ENCODE results near the gene C2CD4C.

Gene C2CD4C

GRCh38 chr19:379796-380195 lies 29.2 kb downstream of the C2CD4C start:
- no peak for DNase-seq

GRCh38 chr19:378706-379105 lies 30.2 kb downstream of the C2CD4C start:
- DNase-seq: no peak

- DNase-seq: no peak
Measured at GRCh38 chr19:377801-378581, 31.0 kb downstream of the C2CD4C start.

- DNase-seq: no peak
Measured at GRCh38 chr19:376111-376470, 32.9 kb downstream of the C2CD4C start.

GRCh38 chr19:375395-376110 lies 33.4 kb downstream of the C2CD4C start:
- DNase-seq: no peak

- DNase-seq: no peak
Measured at GRCh38 chr19:374886-375235, 34.1 kb downstream of the C2CD4C start.

- DNase-seq: no peak
Measured at GRCh38 chr19:374183-374885, 34.6 kb downstream of the C2CD4C start.

GRCh38 chr19:373391-374182 lies 35.4 kb downstream of the C2CD4C start:
- no peak for DNase-seq

GRCh38 chr19:372306-372890 lies 36.5 kb downstream of the C2CD4C start:
- no peak for DNase-seq

- no peak for DNase-seq
Measured at GRCh38 chr19:371501-372168, 37.3 kb downstream of the C2CD4C start.

GRCh38 chr19:370641-371330 lies 38.2 kb downstream of the C2CD4C start:
- no peak for DNase-seq

- no peak for DNase-seq
Measured at GRCh38 chr19:369876-370275, 39.1 kb downstream of the C2CD4C start.

GRCh38 chr19:369256-369655 lies 39.7 kb downstream of the C2CD4C start:
- DNase-seq: no peak

- no peak for DNase-seq
Measured at GRCh38 chr19:368630-369024, 40.3 kb downstream of the C2CD4C start.

- no peak for DNase-seq
Measured at GRCh38 chr19:367963-368629, 40.9 kb downstream of the C2CD4C start.

GRCh38 chr19:367561-367960 lies 41.4 kb downstream of the C2CD4C start:
- DNase-seq: no peak

GRCh38 chr19:366951-367350 lies 42.0 kb downstream of the C2CD4C start:
- DNase-seq: no peak

- DNase-seq: no peak
Measured at GRCh38 chr19:366205-366783, 42.7 kb downstream of the C2CD4C start.

- DNase-seq: no peak
Measured at GRCh38 chr19:364496-365287, 44.3 kb downstream of the C2CD4C start.

- DNase-seq: no peak
Measured at GRCh38 chr19:362683-363082, 46.3 kb downstream of the C2CD4C start.
